Heart right ventricle (tissue), 16 donors: Measurements from ENCODE around the gene CSRP1. TPM values are rescaled to one million over a fixed set of nuclear protein-coding genes. Genes with fewer than 3 reads are reported as not detected.

Experiments
- ATAC-seq, 8 donors: fragments of 200-7000 bp; cut with Tn5 transposase; one replicate each; pipeline ENCODE4 v1.9.1; 2020; ENCODE audit warnings: mild to moderate bottlenecking in 8 of 8, moderate library complexity in 8 of 8, moderate number of reproducible peaks in 1 of 8
- DNase-seq, 2 donors: peaks; one replicate each; pipeline ENCODE4 v3.0.0-alpha.2; 2020
- H3K27ac ChIP-seq, 10 donors: fragments of 200-600 bp; sonication (generic) in 2 of 10; one replicate each; pipeline versions ENCODE4 v1.5.0 to v1.8.0; 2020 to 2022; ENCODE audit warnings: mild to moderate bottlenecking in 3 of 10
- H3K27me3 ChIP-seq, 7 donors: fragments of 200-600 bp; one replicate each; pipeline ENCODE4 v1.8.0; 2021 to 2022; ENCODE audit warnings: mild to moderate bottlenecking in 2 of 7
- H3K36me3 ChIP-seq, 9 donors: fragments of 200-600 bp; sonication (generic) in 1 of 9; one replicate each; pipeline versions ENCODE4 v1.5.0 to v1.8.0; 2020 to 2022; ENCODE audit warnings: mild to moderate bottlenecking in 2 of 9
- H3K4me1 ChIP-seq, 9 donors: fragments of 200-600 bp; sonication (generic) in 1 of 9; one replicate each; pipeline versions ENCODE4 v1.5.0 to v1.8.0; 2020 to 2022; ENCODE audit warnings: mild to moderate bottlenecking in 4 of 9
- H3K4me3 ChIP-seq, 10 donors: fragments of 200-600 bp; sonication (generic) in 2 of 10; one replicate each; pipeline versions ENCODE4 v1.5.0 to v1.8.0; 2020 to 2022; ENCODE audit warnings: mild to moderate bottlenecking in 7 of 10, moderate library complexity in 2 of 10
- H3K9me3 ChIP-seq, 11 donors: fragments of 200-600 bp in 10 of 11; sonication (generic) in 2 of 11; one replicate each; pipeline versions ENCODE4 v1.5.0 to v1.8.0; 2013 to 2022; ENCODE audit warnings: mild to moderate bottlenecking in 2 of 11, control low read depth in 1 of 11, moderate library complexity in 1 of 11
- CTCF ChIP-seq, 9 donors: fragments of 200-600 bp; sonication (generic) in 2 of 9; IDR thresholded peaks; one replicate each; pipeline versions ENCODE4 v1.5.0 to v1.8.0; 2021 to 2022; ENCODE audit warnings: antibody characterized with exemption in 9 of 9, mild to moderate bottlenecking in 5 of 9, moderate library complexity in 1 of 9
- WGBS, 2 donors: extraction: QIAGEN DNeasy Blood & Tissue Kit; methylation state at CpG; one replicate each; pipeline ENCODE4 v1.1.7; 2013; ENCODE audit warnings: inconsistent platforms in 1 of 2; 5-methylcytosine and 5-hydroxymethylcytosine counted together
- intact Hi-C, 10 donors: fragments of 100-400 bp; cut with DNase I; formaldehyde crosslinking; loops; one replicate each; pipeline versions ENCODE4 v1.11.1 to v1.14.2; 2022
- polyA plus RNA-seq, 2 donors: library from polyadenylated mRNA; stranded (reverse); fragments of 200-250 nt; gene quantifications; one replicate each; pipeline ENCODE4 v1.2.3, GENCODE V29; 2013
- total RNA-seq, 10 donors: library from RNA; stranded (reverse); fragmentation: NEBNext Ultra II Directional in 3 of 10; extraction: Animal tissue kit (Norgen Biotek cat#: 25700) in 3 of 10; gene quantifications; one replicate each; pipeline versions ENCODE4 v1.2.1 to v1.2.4, GENCODE V29; 2021 to 2023
- donor health status: Arrhythmogenic right ventricular cardiomyopathy.
- donor health status: ischemic (EF 13 %, LVEDD 7.1; RV severe dilation, severe dysfunction).
- donor health status: healthy with polysubstance abuse.
- donor health status: DM: no; HTN: yes; CAD: no.
- donor health status: DM: no; HTN: no; CAD: no.
- donor health status: ischemic (EF 25% LVEDD 6.9; RV normal size, moderate dysfunction).
- donor health status: ischemic (EF 25% LVEDD 5.7; RV mildly dilated, moderate dysfunction).
- donor health status: healthy.
- donor health status: DM: yes; HTN: yes; CAD: no.
- donor health status: Ischemic cardiomyopathy.
- donor health status: ischemic (EF 35%, LVEDD 5.7; RV mildly dilated, moderate dysfunction).
- donor health status: nonischemic (EF 11% LVEDD 7.7; RV severe dilation, severe dysfunction).
- donor health status: DM: yes; HTN: yes; CAD: no.
- donor health status: PGD.
- donor health status: ischemic (EF 29% LVEDD 5.4; RV normal size, mild dysfunction).
- donor health status: nonischemic (EF 23%, LVEDD 6.1; RV moderate dilation, normal function).

CSRP1 gene
- total and polyA plus RNA-seq, 12 donors: 48.1 to 104 (median 67.7) TPM

GRCh38 chr1:201554190-201554600, 47.3 kb upstream of the CSRP1 start:
- intact Hi-C loops: loop anchor here in 1 of 10 donors (2.0 kb wide), 1 partner anchor 13 kb away; no protein-coding TSS in a partner anchor
- WGBS, 2 donors: 34 to 35% methylated on average over 10 of the region's 10 CpGs
- peak; percentile 10 to 66 (median 38) for ATAC-seq
- Histone ChIP-seq H3K9me3 (no peaks in the 10 kb centered on the region), H3K4me3 (no peak overlapping the region), H3K4me1 (peaks cover 11 to 84% (median 70%) of the 10 kb centered on the region in 9 donors), H3K36me3 (no peaks in the 10 kb centered on the region), H3K27me3 (no peaks in the 10 kb centered on the region), H3K27ac (peak overlapping the region in 9 of 10 donors; percentile 46 to 87 (median 70))
- no peak for DNase-seq
- no peak for TF ChIP-seq CTCF (IDR thresholded peaks at IDR 0.05)

GRCh38 chr1:201553496-201554189, 46.7 kb upstream of the CSRP1 start:
- Histone ChIP-seq H3K4me3 (no peak overlapping the region), H3K27ac (peak overlapping the region in 9 of 10 donors; percentile 46 to 87 (median 70)), H3K9me3 (no peaks in the 10 kb centered on the region), H3K36me3 (no peaks in the 10 kb centered on the region), H3K27me3 (no peaks in the 10 kb centered on the region), H3K4me1 (peaks cover 11 to 84% (median 71%) of the 10 kb centered on the region in 9 donors)
- 48 to 60% methylated on average over 8 of the region's 8 CpGs for WGBS, 2 donors
- intact Hi-C loops: loop anchor here in 1 of 10 donors (2.0 kb wide), 1 partner anchor 13 kb away; no protein-coding TSS in a partner anchor
- DNase-seq (no peak), ATAC-seq (peak in 3 of 8 donors; percentile 4 to 15 (median 9))
- TF ChIP-seq CTCF (IDR thresholded peaks at IDR 0.05): no peak

- no peak for DNase-seq
- H3K36me3 ChIP-seq: no peaks in the 10 kb centered on the region
- H3K4me3 ChIP-seq: no peak overlapping the region
- peak in 3 of 8 donors; percentile 8 to 20 (median 8) for ATAC-seq
- H3K4me1 ChIP-seq: peaks cover 11 to 82% (median 66%) of the 10 kb centered on the region in 9 donors
- no peaks in the 10 kb centered on the region for H3K9me3 ChIP-seq
- intact Hi-C loops: no loop called here
- peak overlapping the region; percentile 19 to 87 (median 70) for H3K27ac ChIP-seq
- WGBS, 2 donors: 52 to 62% methylated on average over 5 of the region's 5 CpGs
- no peak for TF ChIP-seq CTCF (IDR thresholded peaks at IDR 0.05)
- no peaks in the 10 kb centered on the region for H3K27me3 ChIP-seq
Measured at GRCh38 chr1:201552941-201553351, 46.0 kb upstream of the CSRP1 start.

GRCh38 chr1:201551877-201552731, 45.2 kb upstream of the CSRP1 start:
- H3K4me3 ChIP-seq: no peak overlapping the region
- no peak for TF ChIP-seq CTCF (IDR thresholded peaks at IDR 0.05)
- DNase-seq (no peak), ATAC-seq (peak in 2 of 8 donors; percentile 13 to 40)
- H3K36me3 ChIP-seq: no peaks in the 10 kb centered on the region
- H3K9me3 ChIP-seq: no peaks in the 10 kb centered on the region
- intact Hi-C loops: no loop called here
- WGBS, 2 donors: 88 to 90% methylated on average over 12 of the region's 12 CpGs
- peaks cover 11 to 75% (median 57%) of the 10 kb centered on the region in 9 donors for H3K4me1 ChIP-seq
- no peaks in the 10 kb centered on the region for H3K27me3 ChIP-seq
- peak overlapping the region in 7 of 10 donors; percentile 14 to 87 (median 66) for H3K27ac ChIP-seq
